HEK293 (cell line): Measurements from ENCODE around the gene PVRIG.
"Not testable (repeated sequence)": the region's sequence is repeated elsewhere in the genome, so short reads cannot be mapped to it uniquely, and the experiment has no call there.

Source experiments
- HOXC10 ChIP-seq: sonication (generic); formaldehyde crosslinking; IDR thresholded peaks from 2 replicates; pipeline ENCODE4 v1.8.1; 2023; ENCODE audit warnings: mild to moderate bottlenecking, missing genetic modification reagents
- KLF16 ChIP-seq: fragments of 450-650 bp; formaldehyde crosslinking; IDR thresholded peaks from 2 replicates; pipeline ENCODE4 v1.5.1; 2017; ENCODE audit warnings: missing biosample characterization, missing genetic modification characterization
- PRDM1 ChIP-seq: fragments of 450-650 bp; formaldehyde crosslinking; IDR thresholded peaks from 2 replicates; pipeline ENCODE4; 2016; ENCODE audit warnings: missing biosample characterization, missing genetic modification characterization
- TCF7L2 ChIP-seq: IDR thresholded peaks from 2 replicates; pipeline ENCODE4 v1.6.1; 2011; ENCODE audit warnings: low read depth, mild to moderate bottlenecking, inconsistent platforms, low read length, moderate library complexity, borderline replicate concordance
- ZNF112 ChIP-seq: fragments of 450-650 bp; formaldehyde crosslinking; IDR thresholded peaks from 2 replicates; pipeline ENCODE4 v1.5.0; 2017; ENCODE audit warnings: missing biosample characterization, missing genetic modification characterization
- ZNF37A ChIP-seq: fragments of 450-650 bp; IDR thresholded peaks from 2 replicates; pipeline ENCODE4 v1.5.1; 2018; ENCODE audit warnings: missing biosample characterization, missing genetic modification characterization
- ZNF76 ChIP-seq: fragments of 450-650 bp; formaldehyde crosslinking; IDR thresholded peaks from 2 replicates; pipeline ENCODE4; 2016; ENCODE audit warnings: low read depth, missing biosample characterization, missing genetic modification characterization, borderline replicate concordance
- TF ChIP-seq, protein P1 (sequence below): fragments of 450-650 bp; formaldehyde crosslinking; IDR thresholded peaks from 2 replicates; pipeline ENCODE4 v1.5.1; 2016; ENCODE audit warnings: missing biosample characterization, missing genetic modification characterization
- TF ChIP-seq, protein P2 (sequence below): fragments of 450-650 bp; formaldehyde crosslinking; IDR thresholded peaks from 2 replicates; pipeline ENCODE4 v1.5.1; 2016; ENCODE audit warnings: missing biosample characterization, missing genetic modification characterization
- TF ChIP-seq, protein P3 (sequence below): fragments of 450-650 bp; formaldehyde crosslinking; IDR thresholded peaks from 2 replicates; pipeline ENCODE4 v1.5.1; 2017; ENCODE audit warnings: missing biosample characterization, missing genetic modification characterization

DNA sequence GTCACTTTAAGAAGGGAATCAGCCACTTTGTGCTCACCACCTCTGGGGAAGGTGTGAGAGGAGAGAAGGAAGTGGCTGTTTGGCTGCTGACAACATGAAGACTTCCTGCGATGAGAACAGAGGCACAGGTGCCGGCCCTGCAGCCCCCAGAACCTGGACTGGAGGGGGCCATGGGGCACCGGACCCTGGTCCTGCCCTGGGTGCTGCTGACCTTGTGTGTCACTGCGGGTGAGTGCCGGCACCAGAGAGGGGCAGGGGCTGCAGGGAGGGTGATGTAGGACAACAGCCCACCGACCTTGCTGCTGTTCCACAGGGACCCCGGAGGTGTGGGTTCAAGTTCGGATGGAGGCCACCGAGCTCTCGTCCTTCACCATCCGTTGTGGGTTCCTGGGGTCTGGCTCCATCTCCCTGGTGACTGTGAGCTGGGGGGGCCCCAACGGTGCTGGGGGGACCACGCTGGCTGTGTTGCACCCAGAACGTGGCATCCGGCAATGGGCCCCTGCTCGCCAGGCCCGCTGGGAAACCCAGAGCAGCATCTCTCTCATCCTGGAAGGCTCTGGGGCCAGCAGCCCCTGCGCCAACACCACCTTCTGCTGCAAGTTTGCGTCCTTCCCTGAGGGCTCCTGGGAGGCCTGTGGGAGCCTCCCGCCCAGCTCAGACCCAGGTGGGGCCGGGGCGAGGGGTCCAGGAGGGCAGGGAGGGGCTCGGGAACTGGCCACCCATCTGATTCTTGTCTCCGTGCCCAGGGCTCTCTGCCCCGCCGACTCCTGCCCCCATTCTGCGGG is at the start of gene PVRIG:
- not testable (repeated sequence) for TF ChIP-seq PRDM1; KLF16; ZNF76 (tag by site-specific recombination); ZNF37A (tag by site-specific recombination); TCF7L2; ZNF112; HOXC10
- TF ChIP-seq, protein P1, sequence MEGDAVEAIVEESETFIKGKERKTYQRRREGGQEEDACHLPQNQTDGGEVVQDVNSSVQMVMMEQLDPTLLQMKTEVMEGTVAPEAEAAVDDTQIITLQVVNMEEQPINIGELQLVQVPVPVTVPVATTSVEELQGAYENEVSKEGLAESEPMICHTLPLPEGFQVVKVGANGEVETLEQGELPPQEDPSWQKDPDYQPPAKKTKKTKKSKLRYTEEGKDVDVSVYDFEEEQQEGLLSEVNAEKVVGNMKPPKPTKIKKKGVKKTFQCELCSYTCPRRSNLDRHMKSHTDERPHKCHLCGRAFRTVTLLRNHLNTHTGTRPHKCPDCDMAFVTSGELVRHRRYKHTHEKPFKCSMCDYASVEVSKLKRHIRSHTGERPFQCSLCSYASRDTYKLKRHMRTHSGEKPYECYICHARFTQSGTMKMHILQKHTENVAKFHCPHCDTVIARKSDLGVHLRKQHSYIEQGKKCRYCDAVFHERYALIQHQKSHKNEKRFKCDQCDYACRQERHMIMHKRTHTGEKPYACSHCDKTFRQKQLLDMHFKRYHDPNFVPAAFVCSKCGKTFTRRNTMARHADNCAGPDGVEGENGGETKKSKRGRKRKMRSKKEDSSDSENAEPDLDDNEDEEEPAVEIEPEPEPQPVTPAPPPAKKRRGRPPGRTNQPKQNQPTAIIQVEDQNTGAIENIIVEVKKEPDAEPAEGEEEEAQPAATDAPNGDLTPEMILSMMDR (tag by site-specific recombination) = not testable (repeated sequence)
- TF ChIP-seq, protein P2, sequence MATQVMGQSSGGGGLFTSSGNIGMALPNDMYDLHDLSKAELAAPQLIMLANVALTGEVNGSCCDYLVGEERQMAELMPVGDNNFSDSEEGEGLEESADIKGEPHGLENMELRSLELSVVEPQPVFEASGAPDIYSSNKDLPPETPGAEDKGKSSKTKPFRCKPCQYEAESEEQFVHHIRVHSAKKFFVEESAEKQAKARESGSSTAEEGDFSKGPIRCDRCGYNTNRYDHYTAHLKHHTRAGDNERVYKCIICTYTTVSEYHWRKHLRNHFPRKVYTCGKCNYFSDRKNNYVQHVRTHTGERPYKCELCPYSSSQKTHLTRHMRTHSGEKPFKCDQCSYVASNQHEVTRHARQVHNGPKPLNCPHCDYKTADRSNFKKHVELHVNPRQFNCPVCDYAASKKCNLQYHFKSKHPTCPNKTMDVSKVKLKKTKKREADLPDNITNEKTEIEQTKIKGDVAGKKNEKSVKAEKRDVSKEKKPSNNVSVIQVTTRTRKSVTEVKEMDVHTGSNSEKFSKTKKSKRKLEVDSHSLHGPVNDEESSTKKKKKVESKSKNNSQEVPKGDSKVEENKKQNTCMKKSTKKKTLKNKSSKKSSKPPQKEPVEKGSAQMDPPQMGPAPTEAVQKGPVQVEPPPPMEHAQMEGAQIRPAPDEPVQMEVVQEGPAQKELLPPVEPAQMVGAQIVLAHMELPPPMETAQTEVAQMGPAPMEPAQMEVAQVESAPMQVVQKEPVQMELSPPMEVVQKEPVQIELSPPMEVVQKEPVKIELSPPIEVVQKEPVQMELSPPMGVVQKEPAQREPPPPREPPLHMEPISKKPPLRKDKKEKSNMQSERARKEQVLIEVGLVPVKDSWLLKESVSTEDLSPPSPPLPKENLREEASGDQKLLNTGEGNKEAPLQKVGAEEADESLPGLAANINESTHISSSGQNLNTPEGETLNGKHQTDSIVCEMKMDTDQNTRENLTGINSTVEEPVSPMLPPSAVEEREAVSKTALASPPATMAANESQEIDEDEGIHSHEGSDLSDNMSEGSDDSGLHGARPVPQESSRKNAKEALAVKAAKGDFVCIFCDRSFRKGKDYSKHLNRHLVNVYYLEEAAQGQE (tag by site-specific recombination) = not testable (repeated sequence)
- TF ChIP-seq, protein P3, sequence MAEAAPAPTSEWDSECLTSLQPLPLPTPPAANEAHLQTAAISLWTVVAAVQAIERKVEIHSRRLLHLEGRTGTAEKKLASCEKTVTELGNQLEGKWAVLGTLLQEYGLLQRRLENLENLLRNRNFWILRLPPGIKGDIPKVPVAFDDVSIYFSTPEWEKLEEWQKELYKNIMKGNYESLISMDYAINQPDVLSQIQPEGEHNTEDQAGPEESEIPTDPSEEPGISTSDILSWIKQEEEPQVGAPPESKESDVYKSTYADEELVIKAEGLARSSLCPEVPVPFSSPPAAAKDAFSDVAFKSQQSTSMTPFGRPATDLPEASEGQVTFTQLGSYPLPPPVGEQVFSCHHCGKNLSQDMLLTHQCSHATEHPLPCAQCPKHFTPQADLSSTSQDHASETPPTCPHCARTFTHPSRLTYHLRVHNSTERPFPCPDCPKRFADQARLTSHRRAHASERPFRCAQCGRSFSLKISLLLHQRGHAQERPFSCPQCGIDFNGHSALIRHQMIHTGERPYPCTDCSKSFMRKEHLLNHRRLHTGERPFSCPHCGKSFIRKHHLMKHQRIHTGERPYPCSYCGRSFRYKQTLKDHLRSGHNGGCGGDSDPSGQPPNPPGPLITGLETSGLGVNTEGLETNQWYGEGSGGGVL (tag by site-specific recombination) = not testable (repeated sequence)
